ENCODE data around the gene CATSPER2. TPM values are rescaled to one million over a fixed set of nuclear protein-coding genes. Genes with fewer than 3 reads are reported as not detected.
"Not testable (repeated sequence)": the region's sequence is repeated elsewhere in the genome, so short reads cannot be mapped to it uniquely, and the experiment has no call there.

The CATSPER2 gene
- total RNA-seq = 10 to 100 TPM in 1 of 3 donors, 1 to 10 TPM in 2; 1.8 to 10.2 (median 6.6) TPM

DNA sequence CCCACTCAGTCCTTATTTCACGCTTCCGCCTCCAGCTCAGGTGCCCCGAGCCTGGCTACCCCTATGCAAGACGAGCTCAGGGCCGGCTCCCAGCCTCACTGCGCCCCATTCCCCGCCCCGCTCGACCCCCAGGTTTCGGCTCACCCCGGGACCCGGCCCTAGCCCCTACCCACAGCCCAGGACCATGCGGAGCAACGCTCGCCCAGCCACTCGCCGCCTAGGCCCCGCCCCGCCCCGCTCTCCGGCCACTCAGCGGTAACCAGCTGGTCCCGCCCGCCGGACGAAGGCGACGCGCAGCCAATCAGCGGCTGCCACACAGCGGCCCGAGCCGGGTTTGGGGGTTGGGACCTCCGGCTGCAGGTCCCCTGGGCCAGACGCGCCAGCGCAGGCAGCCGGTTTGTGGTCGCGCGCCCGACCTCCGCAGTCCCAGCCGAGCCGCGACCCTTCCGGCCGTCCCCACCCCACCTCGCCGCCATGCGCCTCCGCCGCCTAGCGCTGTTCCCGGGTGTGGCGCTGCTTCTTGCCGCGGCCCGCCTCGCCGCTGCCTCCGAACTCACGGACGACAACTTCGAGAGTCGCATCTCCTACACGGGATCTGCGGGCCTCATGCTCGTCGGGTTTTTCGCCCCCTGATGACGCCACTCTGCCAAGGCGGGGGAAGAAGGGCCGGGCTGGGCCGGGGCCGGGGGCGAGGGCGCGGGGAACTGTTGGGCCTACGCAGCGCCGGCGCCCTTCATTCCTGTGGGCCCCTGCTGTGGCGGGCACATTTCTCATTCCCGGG lies at the start of gene CATSPER2:
TSS of gene CATSPER2 (minus strand) at position 196 of the 781 bp plus-strand sequence. CDS start 783 bp downstream, outside the sequence.
- DNase-seq (ENCODE audit: low spot score in 2 of 2) = no peak
- Histone ChIP-seq H3K36me3 (no peaks in the 10 kb centered on the region), H3K4me3 (no peak within 1 kb of the TSS), H3K27me3 (no peaks in the 10 kb centered on the region), H3K4me1 (no peaks in the 10 kb centered on the region), H3K27ac (no peak within 1 kb of the TSS), H3K9me3 (no peaks in the 10 kb centered on the region)
- intact Hi-C loops (cut with DNase I; ENCODE audit: low total_unique reads) = no loop called here
- no peak for TF ChIP-seq POLR2AphosphoS5 (IDR thresholded peaks at IDR 0.05)
- TF ChIP-seq POLR2A (IDR thresholded peaks at IDR 0.05) = no peak
- no peak for TF ChIP-seq CTCF (IDR thresholded peaks at IDR 0.05)

GRCh38 chr15:43693148-43694022 lies 44.7 kb upstream of the CATSPER2 start, which contains the start of gene CKMT1A:
Gene CKMT1A (plus strand): TSS chr15:43693859. CDS start chr15:43694051, 192 bp downstream.
- H3K4me1 ChIP-seq; H3K4me3 ChIP-seq; H3K9me3 ChIP-seq; DNase-seq (ENCODE audit: low spot score in 2 of 2); H3K27ac ChIP-seq; intact Hi-C loops (cut with DNase I; ENCODE audit: low total_unique reads); H3K27me3 ChIP-seq; H3K36me3 ChIP-seq: not testable (repeated sequence)

DNA sequence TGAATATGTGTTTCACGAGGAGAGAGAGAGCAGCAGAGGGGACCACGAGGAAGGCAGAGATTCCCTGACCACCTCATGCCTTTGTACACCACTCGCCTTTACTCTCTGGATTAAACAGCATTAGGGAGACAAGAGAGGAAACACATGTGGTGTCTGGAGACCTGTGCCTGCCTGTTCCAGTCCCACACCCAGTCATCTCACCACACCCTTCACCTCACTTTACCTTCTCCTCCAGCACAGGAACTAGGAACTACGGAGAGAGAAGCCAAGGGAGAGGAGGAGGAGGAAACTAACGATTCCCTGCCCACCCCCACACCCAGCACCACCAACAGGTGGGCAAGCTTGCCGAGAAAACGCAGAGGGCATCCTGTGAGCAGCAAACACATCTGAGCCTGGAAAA lies 44.0 kb upstream of the CATSPER2 start:
- H3K27ac ChIP-seq; H3K4me1 ChIP-seq; intact Hi-C loops (cut with DNase I; ENCODE audit: low total_unique reads); H3K9me3 ChIP-seq; DNase-seq (ENCODE audit: low spot score in 2 of 2); H3K4me3 ChIP-seq; H3K27me3 ChIP-seq; H3K36me3 ChIP-seq: not testable (repeated sequence)

DNA sequence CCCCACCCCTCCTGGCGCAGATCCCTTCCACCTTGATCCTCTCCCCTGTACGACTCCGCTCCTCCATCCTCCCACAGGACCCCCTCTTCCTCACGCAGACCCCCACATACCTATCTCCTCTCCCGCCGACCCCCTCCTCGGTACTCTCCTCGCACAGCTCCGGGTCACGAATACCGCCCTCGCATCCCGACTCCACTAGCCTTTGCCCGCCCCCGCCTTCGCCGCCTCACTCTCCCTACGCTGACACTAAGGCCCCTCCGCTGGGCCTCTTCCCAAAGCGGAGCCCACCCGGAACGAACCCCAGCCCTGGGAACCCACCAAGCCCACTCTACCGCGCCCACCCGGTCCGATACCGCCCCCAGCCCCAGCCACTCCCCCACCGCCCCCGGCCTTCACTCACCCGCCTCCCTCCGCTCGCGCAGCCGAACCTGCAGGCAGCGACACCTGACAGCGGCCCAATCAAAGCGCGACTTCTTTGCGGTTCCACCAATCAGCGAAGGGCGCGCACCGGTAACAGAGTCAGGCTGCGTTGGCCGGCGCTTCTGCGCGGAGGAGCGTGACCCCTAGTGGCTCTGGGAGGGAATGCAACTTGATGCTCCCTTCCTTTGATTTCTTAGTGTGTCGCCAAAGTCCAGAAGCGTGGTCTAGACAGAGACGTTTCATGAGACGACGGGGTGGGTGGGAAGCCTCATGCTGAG lies 41.1 kb upstream of the CATSPER2 start:
- H3K27me3 ChIP-seq; H3K9me3 ChIP-seq; H3K4me3 ChIP-seq; DNase-seq (ENCODE audit: low spot score in 2 of 2); H3K4me1 ChIP-seq; H3K27ac ChIP-seq; intact Hi-C loops (cut with DNase I; ENCODE audit: low total_unique reads); H3K36me3 ChIP-seq: not testable (repeated sequence)

- H3K9me3 ChIP-seq; H3K27me3 ChIP-seq; intact Hi-C loops (cut with DNase I; ENCODE audit: low total_unique reads); H3K4me1 ChIP-seq; H3K36me3 ChIP-seq; H3K27ac ChIP-seq; H3K4me3 ChIP-seq; DNase-seq (ENCODE audit: low spot score in 2 of 2): not testable (repeated sequence)
Observed at GRCh38 chr15:43674175-43674574, 25.5 kb upstream of the CATSPER2 start.

- intact Hi-C loops (cut with DNase I; ENCODE audit: low total_unique reads); DNase-seq (ENCODE audit: low spot score in 2 of 2); H3K4me1 ChIP-seq; H3K27ac ChIP-seq; H3K36me3 ChIP-seq; H3K27me3 ChIP-seq; H3K4me3 ChIP-seq; H3K9me3 ChIP-seq: not testable (repeated sequence)
Observed at GRCh38 chr15:43666177-43666576, 17.5 kb upstream of the CATSPER2 start.

DNA sequence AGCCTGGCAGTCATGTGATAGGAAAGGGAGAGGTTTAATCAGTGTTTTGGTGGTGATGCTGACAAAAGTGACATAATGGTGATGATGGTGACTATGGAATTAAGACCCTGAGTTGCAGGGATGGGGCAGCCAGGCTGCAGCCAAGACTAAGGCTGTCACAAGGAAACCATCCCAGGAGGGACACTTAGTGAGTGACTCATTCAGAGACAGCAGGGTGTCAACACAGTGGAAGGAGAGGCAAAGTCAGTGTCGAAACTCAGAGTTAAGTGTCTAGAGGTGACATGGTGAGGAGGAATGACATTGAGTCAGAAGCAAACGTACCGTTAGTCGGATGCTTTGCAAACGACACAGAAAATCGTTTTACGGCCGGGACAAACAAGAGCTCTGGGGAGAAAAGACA lies 14.7 kb upstream of the CATSPER2 start:
- DNase-seq (ENCODE audit: low spot score in 2 of 2); H3K27me3 ChIP-seq; H3K27ac ChIP-seq; H3K9me3 ChIP-seq; H3K4me3 ChIP-seq; H3K36me3 ChIP-seq; H3K4me1 ChIP-seq; intact Hi-C loops (cut with DNase I; ENCODE audit: low total_unique reads): not testable (repeated sequence)

DNA sequence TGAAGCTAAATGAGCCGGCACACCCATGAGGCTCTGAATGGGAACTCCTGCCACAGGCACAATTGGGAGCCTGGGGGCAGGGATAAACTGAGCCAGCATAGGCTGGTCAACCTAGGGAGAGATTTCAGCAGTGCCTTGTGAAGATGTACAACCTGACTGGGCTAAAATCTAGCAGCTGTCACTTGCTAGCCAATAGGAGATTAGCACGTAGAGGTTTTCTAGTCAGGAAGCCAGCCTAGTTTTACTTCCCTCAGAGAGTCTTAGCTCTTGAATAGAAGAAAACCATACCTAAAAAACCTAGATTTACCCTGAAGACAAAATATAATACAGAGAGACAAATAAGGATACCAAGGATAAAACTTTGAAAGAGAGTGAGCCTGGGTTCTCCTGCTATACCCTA lies 13.6 kb upstream of the CATSPER2 start:
- H3K4me3 ChIP-seq; H3K9me3 ChIP-seq; H3K27me3 ChIP-seq; H3K4me1 ChIP-seq; H3K27ac ChIP-seq; intact Hi-C loops (cut with DNase I; ENCODE audit: low total_unique reads); DNase-seq (ENCODE audit: low spot score in 2 of 2); H3K36me3 ChIP-seq: not testable (repeated sequence)

GRCh38 chr15:43659727-43660126 lies 11.1 kb upstream of the CATSPER2 start:
- H3K4me1 ChIP-seq; H3K9me3 ChIP-seq; H3K27me3 ChIP-seq; H3K27ac ChIP-seq; intact Hi-C loops (cut with DNase I; ENCODE audit: low total_unique reads); H3K4me3 ChIP-seq; H3K36me3 ChIP-seq; DNase-seq (ENCODE audit: low spot score in 2 of 2): not testable (repeated sequence)

DNA sequence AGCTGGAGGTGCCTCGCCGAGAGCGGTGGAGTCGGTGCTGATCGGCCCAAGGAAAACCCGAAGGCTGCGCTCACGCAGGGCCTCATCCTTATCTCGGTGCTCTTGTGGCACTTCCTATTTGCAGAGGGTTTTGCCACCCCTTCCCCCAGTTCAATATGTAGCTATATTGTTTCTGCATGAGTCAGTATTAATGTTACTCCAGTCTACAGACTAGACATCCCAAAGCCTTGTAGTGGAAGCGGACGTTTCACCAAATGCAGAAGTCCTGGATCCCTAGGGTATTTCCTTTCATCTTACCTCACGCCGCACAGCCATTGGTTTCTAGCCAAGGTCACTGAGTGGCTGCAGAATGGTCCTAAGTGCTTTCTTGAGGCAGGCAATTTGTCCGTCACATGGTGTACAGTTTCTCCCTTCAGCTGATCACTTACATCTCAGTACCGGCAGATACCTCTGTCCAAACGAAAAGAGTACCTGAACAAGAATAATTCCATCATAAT lies 834 bp upstream of the CATSPER2 start:
- H3K4me3 ChIP-seq; H3K9me3 ChIP-seq; H3K36me3 ChIP-seq; DNase-seq (ENCODE audit: low spot score in 2 of 2); H3K27ac ChIP-seq; H3K4me1 ChIP-seq; H3K27me3 ChIP-seq; intact Hi-C loops (cut with DNase I; ENCODE audit: low total_unique reads): not testable (repeated sequence)

DNA sequence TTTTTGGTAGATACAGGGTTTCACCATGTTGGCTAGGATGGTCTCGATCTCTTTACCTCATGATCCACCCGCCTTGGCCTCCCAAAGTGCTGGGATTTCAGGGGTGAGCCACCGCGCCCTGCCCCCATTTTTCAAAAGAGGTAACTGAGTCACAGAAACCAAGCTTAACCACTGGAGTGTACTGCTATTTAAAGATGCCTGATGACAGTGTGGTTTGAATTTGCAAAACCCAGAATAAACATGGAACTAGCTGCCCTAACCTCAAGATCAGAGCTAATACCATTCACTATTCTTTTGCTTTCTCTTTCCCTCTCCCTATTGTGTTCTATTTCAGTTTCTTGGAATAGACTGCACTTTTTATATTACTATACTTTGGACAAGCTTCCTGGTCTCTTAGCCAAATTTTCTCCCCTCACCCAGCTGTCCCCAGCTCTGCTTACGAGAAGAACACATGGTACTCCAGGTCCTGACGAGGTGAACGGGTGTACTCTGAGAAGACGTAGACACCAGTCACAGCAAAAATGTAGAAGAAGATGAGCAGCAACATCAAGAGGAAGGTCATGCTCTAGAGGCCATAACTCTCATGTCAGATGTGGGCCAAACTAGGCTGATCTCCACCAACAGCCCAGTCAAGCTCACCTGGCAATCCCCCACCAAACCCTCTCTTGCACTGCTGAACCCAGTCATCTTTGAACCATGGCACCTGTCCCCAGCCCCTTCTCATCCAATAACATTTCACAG lies 10.0 kb downstream of the CATSPER2 start:
- not testable (repeated sequence) for H3K36me3 ChIP-seq

More for the DNA sequence above, 10.0 kb downstream of the CATSPER2 start:
- DNase-seq (ENCODE audit: low spot score in 2 of 2); H3K27me3 ChIP-seq; H3K4me3 ChIP-seq; H3K27ac ChIP-seq; H3K9me3 ChIP-seq; H3K4me1 ChIP-seq; intact Hi-C loops (cut with DNase I; ENCODE audit: low total_unique reads): not testable (repeated sequence)
